Stimulated activated CD8-positive, alpha-beta memory T cell treated with anti-CD3 and anti-CD28 coated beads, Interleukin-12 subunit alpha, Interleukin-12 subunit beta, amount 100 ng/mL, for 1 hour (primary cell): ENCODE results near the gene RHBDD3.

Experiments
- DNase-seq: peaks from one replicate; pipeline ENCODE4 v3.0.0-alpha.2; 2020; ENCODE audit warnings: low read depth

The RHBDD3 gene

DNA sequence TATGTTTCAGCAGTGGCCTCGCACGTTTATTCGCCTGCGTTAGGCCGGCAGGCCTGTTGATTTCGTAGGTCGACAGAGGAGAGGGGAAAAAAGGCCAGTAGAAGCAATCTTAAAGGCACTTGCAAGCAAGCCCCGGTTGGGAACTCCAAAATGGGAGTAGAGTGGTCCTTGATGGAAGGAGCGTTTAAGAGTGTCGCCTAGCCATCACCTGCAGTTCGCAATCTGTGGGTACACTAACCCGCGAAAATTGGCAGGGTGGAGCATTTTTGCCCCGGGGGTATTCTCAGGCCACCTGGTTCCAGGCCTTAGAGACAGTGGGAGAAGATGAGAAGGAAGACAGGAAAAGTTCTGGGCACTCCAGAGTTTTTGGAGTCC is 1.4 kb upstream of the RHBDD3 start:
- DNase-seq = no peak

- DNase-seq = peak; percentile 20
These were observed 889 bp upstream of the RHBDD3 start for GRCh38 chr22:29268511-29269229.

- DNase-seq = no peak
These were observed 321 bp downstream of the RHBDD3 start for GRCh38 chr22:29267462-29267857.

- DNase-seq = no peak
These were observed 968 bp downstream of the RHBDD3 start for GRCh38 chr22:29266564-29267461.

DNA sequence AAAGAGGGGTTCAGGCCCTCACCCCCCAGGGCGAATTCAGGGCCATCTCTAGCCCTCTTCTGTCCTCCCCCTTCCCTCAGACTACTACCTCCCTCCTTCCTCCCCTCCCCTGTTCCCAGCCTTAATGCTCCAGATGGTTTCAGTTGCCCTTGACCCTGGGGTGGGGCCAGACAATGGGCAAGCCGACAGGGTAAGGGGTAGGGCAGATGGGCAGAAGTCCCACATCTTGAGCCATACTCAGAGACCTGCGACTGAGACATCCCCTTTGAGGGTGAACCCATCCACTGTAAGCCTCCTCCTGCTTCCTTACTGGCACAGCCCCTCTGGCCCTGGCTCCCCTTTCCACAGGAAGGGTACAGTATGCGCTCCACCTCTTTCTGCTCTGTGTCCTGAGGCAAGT is 1.9 kb downstream of the RHBDD3 start:
- DNase-seq = no peak

DNA sequence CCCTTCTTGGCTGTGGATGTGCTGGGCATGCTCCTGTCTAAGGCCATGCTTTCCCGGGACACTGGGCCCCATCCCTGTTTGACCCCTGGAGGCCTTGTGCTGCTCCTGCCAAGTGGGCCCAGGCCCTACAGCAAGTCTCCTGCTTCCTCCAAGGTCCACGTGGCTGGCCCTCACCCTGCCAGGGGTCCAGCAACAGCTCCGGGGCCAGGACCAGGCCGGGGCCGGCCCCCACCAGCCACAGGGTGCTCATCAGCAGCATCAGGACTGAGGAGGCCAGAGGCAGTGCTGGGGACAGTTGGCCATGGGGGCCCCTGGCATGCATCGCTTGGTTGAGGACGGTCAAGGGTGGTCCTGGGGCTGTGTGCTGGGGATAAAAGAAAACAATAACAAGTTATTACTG is 2.5 kb downstream of the RHBDD3 start:
- DNase-seq = no peak

DNA sequence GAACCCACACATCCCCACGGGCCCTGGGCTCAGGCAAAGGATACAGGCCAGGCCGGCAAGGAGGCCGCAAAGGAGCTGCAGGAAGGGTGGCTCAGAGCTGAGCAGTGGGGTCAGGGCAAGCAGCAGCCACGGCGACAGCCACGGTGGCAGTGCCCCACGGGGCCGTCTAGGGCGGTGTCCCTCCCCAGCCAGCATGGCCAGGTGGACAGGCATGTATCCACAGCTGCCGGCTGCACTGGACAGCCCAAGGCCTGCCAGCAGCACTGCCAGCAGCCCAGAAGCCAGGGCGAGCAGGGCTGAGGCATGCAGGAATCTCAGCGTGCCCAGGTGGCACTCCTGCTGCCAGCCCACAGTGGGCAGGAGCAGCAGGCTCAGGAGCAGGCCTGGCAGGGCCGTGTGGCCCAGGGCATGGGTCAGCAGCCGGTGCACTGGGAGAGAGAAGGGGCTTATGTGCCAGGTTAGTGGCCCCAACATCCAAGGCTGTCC is 3.9 kb downstream of the RHBDD3 start:
- no peak for DNase-seq

DNA sequence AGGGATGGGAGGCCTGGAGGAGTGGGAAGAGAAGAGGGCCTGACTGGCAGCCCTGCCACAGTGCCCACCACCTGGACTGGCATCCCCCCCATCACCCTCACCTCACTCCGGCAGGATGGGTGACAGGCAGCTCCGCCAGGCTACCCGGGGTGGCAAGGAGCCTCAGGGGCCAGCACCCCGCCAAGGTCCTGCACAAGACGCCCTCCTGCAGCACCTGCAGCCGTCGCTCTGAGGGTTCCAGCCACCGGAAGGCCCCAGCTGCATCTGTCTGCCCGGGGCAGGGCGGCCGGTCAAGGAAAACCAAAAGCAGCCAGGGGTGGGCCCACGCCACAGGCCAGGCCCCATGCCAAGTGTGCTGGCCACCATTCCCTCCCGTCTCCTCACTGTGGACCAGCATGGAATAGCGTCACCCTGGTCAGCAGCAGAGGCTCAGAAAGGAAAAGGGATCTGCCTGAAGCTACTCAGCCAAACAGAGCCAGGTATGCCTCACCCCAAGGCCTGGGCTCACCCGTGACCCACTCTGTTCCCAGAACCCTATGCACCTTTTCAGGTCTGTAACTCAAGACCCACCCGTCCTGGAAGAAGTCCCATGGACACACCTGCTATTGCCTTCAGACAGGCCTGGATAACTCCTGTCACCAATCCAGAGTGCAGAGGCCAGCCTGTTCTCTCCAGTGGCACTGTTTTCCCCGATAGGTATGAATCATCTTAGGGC is 7.0 kb downstream of the RHBDD3 start:
- no peak for DNase-seq

DNA sequence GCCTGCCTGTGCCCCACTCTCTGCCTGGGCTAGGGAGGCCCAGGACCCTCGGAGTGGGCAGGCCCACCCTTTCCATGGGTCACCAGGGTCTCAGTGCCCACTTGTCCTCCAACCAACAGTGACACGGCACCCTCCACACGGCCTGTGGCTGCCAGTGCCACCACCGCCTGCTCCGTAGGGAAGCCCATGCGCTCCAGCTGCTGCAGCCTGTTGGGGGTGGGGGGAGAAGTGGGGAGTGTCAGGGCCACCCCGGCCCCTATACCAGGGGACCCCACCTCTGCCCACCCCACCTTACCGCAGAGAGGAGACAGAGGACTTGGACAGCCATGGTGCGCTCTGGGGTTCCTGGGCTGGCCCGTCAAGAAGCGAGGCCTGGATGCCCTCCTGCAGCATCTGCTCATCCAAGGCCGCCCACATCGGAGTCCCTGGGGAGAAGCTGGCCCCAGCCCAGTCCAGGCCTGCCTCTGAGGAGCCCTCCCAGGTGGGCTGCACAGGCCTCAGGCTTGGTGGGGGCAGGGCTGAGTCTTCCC is 7.7 kb downstream of the RHBDD3 start:
- DNase-seq = no peak

DNA sequence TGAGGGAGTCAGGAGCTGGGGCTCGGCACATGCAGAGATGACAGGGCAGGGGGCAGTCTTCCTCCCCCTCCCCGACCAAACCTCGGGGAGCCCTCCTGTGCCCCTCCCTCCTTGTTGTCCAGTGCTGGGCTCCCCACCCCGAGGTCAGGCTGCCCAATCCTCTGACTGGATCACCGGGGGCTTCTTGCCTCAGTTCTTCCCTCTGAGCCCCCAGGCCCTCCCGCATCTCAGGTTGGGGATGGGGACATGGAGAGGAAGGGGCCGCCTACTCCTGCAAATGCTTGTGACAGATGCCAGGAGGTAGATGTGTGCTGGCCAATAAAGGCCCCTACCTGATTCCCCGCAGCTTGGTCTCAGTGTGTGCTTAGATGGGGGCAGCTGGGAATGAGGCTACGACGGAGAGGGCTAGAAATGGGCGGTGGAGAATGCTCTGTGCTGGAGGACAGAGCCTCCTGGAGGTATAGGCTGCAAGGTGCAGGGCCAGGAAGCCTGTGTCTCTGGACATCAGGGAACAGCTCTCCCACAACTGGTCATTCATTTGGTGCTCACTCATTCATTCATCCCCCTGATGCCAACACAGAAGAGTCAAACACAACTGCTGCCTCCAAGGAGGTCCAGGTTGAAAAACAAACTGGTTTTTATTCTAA is 8.4 kb downstream of the RHBDD3 start:
- DNase-seq = no peak

DNA sequence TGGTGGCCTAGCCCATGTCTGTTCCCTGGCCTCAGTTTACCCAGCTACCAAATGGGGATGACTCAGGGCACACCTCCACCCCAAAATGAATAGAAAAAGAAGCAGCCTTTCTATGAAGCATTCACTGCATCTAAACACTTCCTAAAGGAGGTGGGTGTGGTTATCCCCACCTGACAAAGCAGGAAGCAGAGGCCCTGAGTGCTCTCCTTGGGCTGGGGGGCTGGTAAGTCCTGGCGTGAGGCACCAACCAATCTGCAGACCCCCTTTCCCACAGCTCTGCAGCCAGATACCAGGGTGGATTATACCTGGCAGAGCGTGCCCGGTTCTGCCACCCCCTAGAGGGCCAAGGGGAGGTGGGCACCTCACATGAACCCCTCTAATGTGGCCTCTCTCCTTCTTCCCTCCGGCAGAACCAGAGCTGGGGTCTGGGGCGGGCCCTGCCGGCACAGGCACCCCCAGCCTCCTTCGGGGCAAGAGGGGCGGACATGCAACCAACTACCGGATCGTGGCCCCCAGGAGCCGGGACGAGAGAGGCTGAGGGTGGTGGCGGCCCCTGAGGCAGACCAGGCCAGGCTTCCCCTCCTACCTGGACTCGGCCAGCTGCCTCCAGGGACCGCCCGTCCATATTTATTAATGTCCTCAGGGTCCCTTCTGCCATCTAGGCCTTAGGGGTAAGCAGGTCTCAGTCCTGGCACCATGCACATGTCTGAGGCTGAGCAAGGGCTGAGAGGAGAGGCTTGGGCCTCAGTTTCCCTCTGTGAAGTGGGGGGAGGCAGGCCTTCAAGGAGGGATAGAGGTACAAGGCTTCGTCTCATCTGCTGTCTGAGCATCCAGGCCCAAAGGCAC is 9.2 kb downstream of the RHBDD3 start:
- no peak for DNase-seq

DNA sequence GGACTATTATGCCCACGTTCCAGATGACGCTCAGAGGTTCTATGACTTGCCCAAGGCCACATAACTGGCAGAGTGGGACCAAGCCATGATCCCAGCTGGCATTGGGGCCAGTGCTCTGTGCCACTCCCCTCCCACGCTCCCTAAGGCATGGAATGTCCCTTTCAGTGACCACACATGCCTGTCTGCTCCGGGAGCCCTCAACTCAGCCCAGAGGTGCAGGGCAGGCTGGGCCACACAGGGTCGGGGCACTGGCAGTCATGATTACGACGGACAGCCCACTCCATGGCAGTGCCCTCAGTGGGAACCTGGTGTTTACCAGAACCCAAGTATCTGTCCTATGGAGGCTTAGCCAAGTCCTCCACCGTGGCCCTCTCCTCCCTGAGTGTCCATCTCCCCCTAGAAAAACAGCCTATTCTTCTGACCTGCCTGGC is 10.0 kb downstream of the RHBDD3 start:
- DNase-seq = no peak

DNA sequence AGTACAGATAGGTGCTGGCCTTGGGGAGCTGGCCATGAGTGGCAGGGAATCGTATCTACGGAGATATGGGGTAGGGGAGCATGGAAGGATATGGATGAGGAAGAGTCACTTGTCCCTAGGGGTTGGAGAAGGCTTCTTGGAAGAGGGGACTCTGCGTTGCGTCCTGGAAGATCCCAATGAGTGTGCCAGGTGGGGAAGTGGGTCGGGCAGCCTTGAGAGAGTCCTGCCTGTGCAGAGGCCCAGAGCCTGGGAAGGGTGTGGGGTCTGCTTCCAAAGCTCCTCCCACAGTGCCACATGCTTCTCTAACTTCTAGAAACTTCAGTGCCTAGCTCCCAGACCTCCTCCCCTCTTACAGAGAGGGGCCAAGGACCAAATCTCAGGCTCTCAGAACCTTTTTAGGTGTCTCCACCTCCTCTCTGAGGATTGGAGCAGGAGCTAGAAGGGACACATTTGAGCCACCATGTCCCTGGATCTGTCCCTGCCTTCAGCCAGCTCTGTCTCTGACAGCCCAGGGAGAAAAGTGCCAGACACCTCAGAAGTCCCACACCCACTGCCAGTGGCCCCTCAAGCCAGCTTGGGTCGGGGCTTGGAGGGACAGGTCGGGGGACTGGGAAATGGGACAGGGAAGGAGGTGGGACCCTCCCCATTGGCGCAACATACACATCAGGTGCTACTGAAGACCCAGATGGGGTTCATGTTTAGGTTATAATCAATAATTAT is 11.0 kb downstream of the RHBDD3 start:
- no peak for DNase-seq

DNA sequence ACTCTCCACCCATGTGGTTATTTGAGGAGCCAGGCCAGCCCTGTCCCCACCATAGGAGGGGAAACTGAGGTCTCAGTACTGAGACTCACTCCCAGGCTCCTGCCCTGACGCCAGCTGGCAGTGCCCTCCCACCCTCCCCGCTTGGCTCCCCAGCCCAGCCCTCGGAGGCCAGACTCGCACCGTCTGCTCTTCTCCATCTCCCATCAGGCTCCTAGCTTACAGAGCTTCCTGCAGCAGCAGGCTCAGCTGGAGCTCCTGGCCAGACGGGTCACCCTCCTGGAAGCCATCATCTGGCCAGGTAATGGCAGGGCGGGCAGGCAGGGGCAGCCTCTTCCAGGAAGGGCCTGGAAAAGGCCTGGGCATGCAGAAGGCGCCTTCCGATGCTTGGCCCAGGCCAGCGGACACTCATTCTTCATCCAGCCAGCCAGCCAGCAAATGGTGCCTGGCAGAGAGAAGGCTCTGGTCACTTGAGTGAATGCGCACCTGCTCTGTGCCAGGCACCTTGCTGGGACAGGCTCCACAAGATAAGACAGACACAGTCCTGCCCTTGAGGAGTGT is 12.6 kb downstream of the RHBDD3 start:
- DNase-seq = no peak

DNA sequence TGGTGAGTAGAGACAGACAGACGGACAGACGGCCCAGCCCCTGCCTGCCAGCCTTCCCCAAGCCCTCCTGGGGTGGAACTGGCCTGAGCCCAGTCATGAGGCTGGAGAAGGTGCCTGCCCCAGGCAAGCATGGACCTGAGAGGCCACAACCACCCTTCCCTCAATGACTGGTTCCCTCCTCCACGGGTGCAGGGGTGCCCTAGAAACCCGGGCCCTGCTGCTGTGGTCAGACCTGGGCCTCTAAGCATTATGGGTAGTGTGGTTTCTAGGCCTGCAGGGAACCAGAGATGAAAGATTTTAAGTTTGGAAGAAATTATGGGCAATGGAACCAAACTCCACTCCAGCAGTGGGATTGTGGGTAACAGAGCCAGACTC is 13.5 kb downstream of the RHBDD3 start:
- DNase-seq = no peak

DNA sequence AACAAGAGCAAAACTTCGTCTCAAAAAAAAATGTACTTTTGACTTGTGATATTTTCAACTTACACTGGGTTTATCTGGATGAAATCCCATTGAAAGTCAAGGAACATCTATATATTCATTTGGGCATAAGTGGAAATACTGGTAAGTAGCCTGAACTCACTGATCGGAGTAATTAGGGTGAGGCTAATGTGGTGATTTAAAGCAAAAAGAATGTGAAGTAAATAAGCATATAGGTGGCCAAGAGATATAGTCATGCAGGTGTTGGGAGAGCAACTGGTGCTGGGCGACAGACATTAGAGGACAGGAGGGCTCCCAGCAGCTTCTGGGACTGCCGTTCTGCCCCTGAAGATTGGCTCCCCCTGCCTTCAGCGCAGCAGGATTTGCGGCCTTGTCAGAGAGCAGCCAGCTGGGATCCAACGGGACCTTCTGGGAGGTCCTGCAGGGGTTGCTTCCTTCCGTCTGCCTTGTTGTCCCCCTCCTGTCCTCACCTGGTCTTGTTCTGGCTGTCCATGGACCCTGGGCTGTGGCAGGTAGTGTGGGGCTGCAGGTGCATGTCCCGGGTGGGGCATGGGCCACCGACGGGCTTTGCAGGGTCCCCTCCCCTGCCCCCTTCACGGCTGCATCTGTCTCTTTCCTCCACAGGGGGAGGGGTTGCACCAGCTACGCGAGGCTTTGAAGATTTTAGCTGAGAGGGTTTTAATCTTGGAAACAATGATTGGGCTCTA is 14.1 kb downstream of the RHBDD3 start:
- DNase-seq = no peak

GRCh38 chr22:29251981-29252911 is 15.5 kb downstream of the RHBDD3 start:
- no peak for DNase-seq

- DNase-seq = no peak
These were observed 16.5 kb downstream of the RHBDD3 start for GRCh38 chr22:29251265-29251664.
